K562 (cell line): Measurements from ENCODE around the gene HFE. TPM values are rescaled to one million over a fixed set of nuclear protein-coding genes. Genes with fewer than 3 reads are reported as not detected.

Experiments used
- CC2D1A ChIP-seq: fragments of 450-650 bp; IDR thresholded peaks from 2 replicates; pipeline ENCODE4 v1.6.1; 2017; ENCODE audit warnings: mild to moderate bottlenecking
- ELF1 ChIP-seq: fragments of 200-800 bp; sonication (Bioruptor generic); IDR thresholded peaks from 2 replicates; pipeline ENCODE4 v1.6.1; 2016; ENCODE audit warnings: missing genetic modification characterization, missing compliant biosample characterization
- FUS ChIP-seq: fragments of 200-400 bp; formaldehyde crosslinking; optimal IDR thresholded peaks from 2 replicates; pipeline ENCODE3; 2017; ENCODE audit warnings: low read depth, low read length
- KLF16 ChIP-seq: IDR thresholded peaks from 2 replicates; pipeline ENCODE4 v1.6.1; 2016; ENCODE audit warnings: antibody characterized with exemption
- MAFK ChIP-seq: IDR thresholded peaks from 2 replicates; pipeline ENCODE4 v1.6.1; 2011; ENCODE audit warnings: low read length, improper control_type of control experiment
- MCM2 ChIP-seq: fragments of 450-650 bp; IDR thresholded peaks from 2 replicates; pipeline ENCODE4 v1.6.1; 2017; ENCODE audit warnings: low read depth, mild to moderate bottlenecking
- RERE ChIP-seq: sonication (generic); formaldehyde crosslinking; IDR thresholded peaks from 2 replicates; pipeline ENCODE4 v1.8.0; 2023; ENCODE audit warnings: missing genetic modification reagents, mild to moderate bottlenecking, borderline replicate concordance
- TAF9B ChIP-seq: fragments of 450-650 bp; IDR thresholded peaks from 2 replicates; pipeline ENCODE4 v1.6.1; 2018; ENCODE audit warnings: mild to moderate bottlenecking; ENCODE audit not compliant: partially characterized antibody
- THAP7 ChIP-seq: fragments of 250-450 bp; sonication (Bioruptor Pico); IDR thresholded peaks from 2 replicates; pipeline ENCODE4 v1.5.0; 2021
- ZFP1 ChIP-seq: fragments of 450-650 bp; formaldehyde crosslinking; IDR thresholded peaks from 2 replicates; pipeline ENCODE4 v1.4.0; 2020; ENCODE audit warnings: mild to moderate bottlenecking, mixed read lengths
- ZNF318 ChIP-seq, 2 experiments: fragments of 450-650 bp; IDR thresholded peaks; 2 replicates each; pipeline ENCODE4 v1.6.1; 2016; ENCODE audit warnings: mild to moderate bottlenecking in 2 of 2, borderline replicate concordance in 1 of 2, low read depth in 1 of 2, moderate library complexity in 1 of 2
- ZNF76 ChIP-seq: fragments of 250-450 bp; sonication (Bioruptor Pico); IDR thresholded peaks from 2 replicates; pipeline ENCODE4 v1.4.0; 2020; ENCODE audit warnings: mild to moderate bottlenecking, moderate library complexity, borderline replicate concordance
- polyA plus RNA-seq, 8 experiments: library from polyadenylated mRNA; depleted of rRNA in 4 of 8; stranded (reverse) in 5 of 8; unstranded in 3 of 8; fragments of >200 nt; fragmentation: Nextera tagmentation in 2 of 8; fragmentation: Illumina TruSeq in 1 of 8; extraction: Ambion mirVana in 2 of 8; extraction: Trizol in 1 of 8; gene quantifications; 2 replicates each; pipeline versions ENCODE4 v1.2.1 to v1.2.3, GENCODE V29; 2011 to 2014; ENCODE audit warnings: inconsistent platforms in 1 of 8, missing spikeins in 1 of 8
- total RNA-seq, 7 experiments: library from RNA; depleted of rRNA in 6 of 7; stranded (reverse); fragments of >200 nt in 6 of 7; fragmentation: Illumina TruSeq in 2 of 7; extraction: Trizol in 2 of 7; gene quantifications; 2 replicates each; pipeline versions ENCODE4 v1.2.1 to v1.2.3, GENCODE V29; 2011 to 2021; ENCODE audit warnings: low replicate concordance in 1 of 7

Gene HFE
- total and polyA plus RNA-seq, 9 of the 15 experiments (the other 6 are each of a cell fraction or from before 2014, with no cell fraction given) = 0.14 to 1.2 (median 0.76) TPM

- no peak for TF ChIP-seq THAP7 (CRISPR knock-in tag)
- TF ChIP-seq TAF9B = no peak
- 0 out of 2 replicates have a peak, but pooled peaks have one; percentile 45 for TF ChIP-seq KLF16
- TF ChIP-seq ZNF318 (IDR thresholded peaks at IDR 0.05; ENCODE audit: borderline replicate concordance in 1 of 2, low read depth in 1 of 2) = 0 out of 4 replicates have a peak, but pooled peaks of 1 of the 2 experiments have one; percentile 83
- TF ChIP-seq MAFK = peak; percentile 86
- no peak for TF ChIP-seq RERE (CRISPR knock-in tag)
- TF ChIP-seq ELF1 (tag) = no peak
- no peak for TF ChIP-seq MCM2
- TF ChIP-seq FUS = no peak
- peak; percentile 91 for TF ChIP-seq CC2D1A
- TF ChIP-seq ZNF76 (CRISPR knock-in tag) = no peak
- no peak for TF ChIP-seq ZFP1 (CRISPR knock-in tag)
Measured at GRCh38 chr6:26065952-26066380, 21.3 kb upstream of the HFE start (continued).
